H1 (cell line): ENCODE results near the gene RREB1. TPM values are rescaled to one million over a fixed set of nuclear protein-coding genes. Genes with fewer than 3 reads are reported as not detected.

Experiments
- CTCF ChIA-PET: fragments of 300-600 bp; sonication (Branson Sonifier 250); formaldehyde crosslinking; loops from one replicate; lab custom pipeline; 2021; ENCODE audit not compliant: partially characterized antibody; lab: Charles Lee
- POLR2A ChIA-PET: fragments of 300-600 bp; sonication (Branson Sonifier 250); formaldehyde crosslinking; loops from one replicate; lab custom pipeline; 2021; ENCODE audit warnings: inconsistent platforms; ENCODE audit not compliant: partially characterized antibody; lab: Charles Lee
- DNase-seq, 2 experiments: peaks; one replicate each; pipeline versions ENCODE4 v3.0.0 to v3.0.0-alpha.2; 2010 to 2022; ENCODE audit warnings: low spot score in 2 of 2, low read depth in 1 of 2, mixed read lengths in 1 of 2
- FAIRE-seq: peaks from 2 replicates; lab custom pipeline; 2011; peaks lifted over from hg19 to GRCh38; lab: Jason Lieb, UNC
- H2AFZ ChIP-seq: 2 replicates; pipeline ENCODE4 v1.8.1; 2012; ENCODE audit warnings: low read length, inconsistent platforms
- H2AK5ac ChIP-seq: 2 replicates; pipeline ENCODE4 v1.6.1; 2013; ENCODE audit warnings: low read depth, low read length
- H2BK120ac ChIP-seq: replicated peaks from 2 replicates; pipeline ENCODE3; 2013; ENCODE audit warnings: low read depth, low read length, inconsistent platforms
- H2BK12ac ChIP-seq: 2 replicates; pipeline ENCODE4 v1.6.1; 2013; ENCODE audit warnings: low read depth, low read length
- H2BK15ac ChIP-seq: 2 replicates; pipeline ENCODE4 v1.6.1; 2013; ENCODE audit warnings: low read length
- H2BK20ac ChIP-seq: 2 replicates; pipeline ENCODE4 v1.6.1; 2013; ENCODE audit warnings: low read length
- H2BK5ac ChIP-seq: 2 replicates; pipeline ENCODE4 v1.6.1; 2013; ENCODE audit warnings: low read depth, low read length
- H3K14ac ChIP-seq: 2 replicates; pipeline ENCODE4 v1.6.1; 2013; ENCODE audit warnings: inconsistent platforms; ENCODE audit not compliant: insufficient read length
- H3K18ac ChIP-seq: 2 replicates; pipeline ENCODE4 v1.6.1; 2013; ENCODE audit warnings: low read length; ENCODE audit errors: extremely low read depth
- H3K23ac ChIP-seq: 2 replicates; pipeline ENCODE4 v1.6.1; 2013; ENCODE audit warnings: inconsistent platforms; ENCODE audit not compliant: insufficient read length
- H3K23me2 ChIP-seq: 2 replicates; pipeline ENCODE4 v1.6.1; 2013; ENCODE audit warnings: low read depth, low read length
- H3K27ac ChIP-seq: 2 replicates; pipeline ENCODE4 v1.6.1; 2011; ENCODE audit warnings: low read depth, low read length, inconsistent platforms
- H3K27me3 ChIP-seq, 4 experiments: replicated peaks in 1 of 4; 1 replicate in 1 of 4; 2 replicates in 3 of 4; pipeline versions ENCODE4 v1.6.1 to v1.8.1; 2011 to 2013; ENCODE audit warnings: low read length in 3 of 4, mild to moderate bottlenecking in 3 of 4, inconsistent platforms in 2 of 4, mixed read lengths in 2 of 4, moderate library complexity in 1 of 4; ENCODE audit not compliant: control insufficient read depth in 3 of 4, insufficient read depth in 3 of 4; ENCODE audit errors: extremely low read depth in 1 of 4
- H3K36me3 ChIP-seq, 4 experiments: 2 replicates each; pipeline versions ENCODE4 v1.6.1 to v1.8.1; 2011 to 2013; ENCODE audit warnings: mild to moderate bottlenecking in 4 of 4, low read length in 3 of 4, moderate library complexity in 2 of 4, control low read depth in 1 of 4, inconsistent platforms in 1 of 4; ENCODE audit not compliant: insufficient read depth in 4 of 4, control insufficient read depth in 2 of 4
- H3K4ac ChIP-seq: replicated peaks from 2 replicates; pipeline ENCODE3; 2013; ENCODE audit warnings: low read length, low read depth, mixed read lengths, inconsistent platforms; ENCODE audit not compliant: insufficient read length
- H3K4me1 ChIP-seq, 4 experiments: replicated peaks in 1 of 4; 1 replicate in 1 of 4; 2 replicates in 3 of 4; pipeline versions ENCODE4 v1.6.1 to v1.8.1; 2011 to 2013; ENCODE audit warnings: low read length in 3 of 4, inconsistent platforms in 2 of 4, mixed read lengths in 1 of 4; ENCODE audit not compliant: insufficient read depth in 4 of 4, control insufficient read depth in 3 of 4
- H3K4me2 ChIP-seq, 2 experiments: 2 replicates each; pipeline versions ENCODE4 v1.6.1 to v1.8.1; 2011 to 2013; ENCODE audit warnings: low read depth in 2 of 2, low read length in 2 of 2, control low read depth in 1 of 2, inconsistent platforms in 1 of 2, mild to moderate bottlenecking in 1 of 2; ENCODE audit not compliant: insufficient read depth in 1 of 2
- H3K4me3 ChIP-seq, 4 experiments: fragments of 200-600, 300-600 bp in 1 of 4; sonication (generic), shearing (Covaris generic), sonication (Bioruptor Twin) in 1 of 4; 2 replicates each; pipeline versions ENCODE4 v1.5.1 to v1.8.1; 2011 to 2016; ENCODE audit warnings: low read length in 4 of 4, low read depth in 3 of 4, control low read depth in 2 of 4, inconsistent platforms in 2 of 4, mild to moderate bottlenecking in 2 of 4, mixed read lengths in 1 of 4, moderate library complexity in 1 of 4; ENCODE audit not compliant: insufficient read depth in 2 of 4; ENCODE audit errors: extremely low read depth in 1 of 4
- H3K56ac ChIP-seq: replicated peaks from 2 replicates; pipeline ENCODE3; 2013; ENCODE audit warnings: low read depth, mild to moderate bottlenecking, mixed read lengths, low read length, inconsistent platforms; ENCODE audit not compliant: insufficient read length
- H3K79me1 ChIP-seq: 2 replicates; pipeline ENCODE4 v1.6.1; 2013; ENCODE audit warnings: low read depth, low read length, control low read depth
- H3K79me2 ChIP-seq, 2 experiments: 2 replicates each; pipeline versions ENCODE4 v1.6.1 to v1.8.1; 2012 to 2013; ENCODE audit warnings: low read length in 2 of 2, mild to moderate bottlenecking in 2 of 2, inconsistent platforms in 1 of 2; ENCODE audit not compliant: insufficient read depth in 2 of 2, control insufficient read depth in 1 of 2
- H3K9ac ChIP-seq, 4 experiments: replicated peaks in 1 of 4; 1 replicate in 1 of 4; 2 replicates in 3 of 4; pipeline versions ENCODE4 v1.6.1 to v1.8.1; 2011 to 2013; ENCODE audit warnings: low read depth in 3 of 4, low read length in 3 of 4, control low read depth in 2 of 4, mild to moderate bottlenecking in 2 of 4, moderate library complexity in 2 of 4, inconsistent platforms in 1 of 4; ENCODE audit errors: extremely low read depth in 1 of 4
- H3K9me3 ChIP-seq, 2 experiments: 2 replicates each; pipeline versions ENCODE4 v1.6.1 to v1.8.1; 2012 to 2013; ENCODE audit warnings: mild to moderate bottlenecking in 2 of 2, moderate library complexity in 2 of 2, control low read depth in 1 of 2, inconsistent platforms in 1 of 2, low read depth in 1 of 2, low read length in 1 of 2, mixed read lengths in 1 of 2; ENCODE audit not compliant: insufficient read depth in 2 of 2
- H4K20me1 ChIP-seq, 2 experiments: replicated peaks in 1 of 2; 2 replicates each; pipeline versions ENCODE3 to v1.8.1; 2011 to 2013; ENCODE audit warnings: inconsistent platforms in 2 of 2, low read length in 2 of 2, mild to moderate bottlenecking in 1 of 2; ENCODE audit not compliant: insufficient read depth in 2 of 2, control insufficient read depth in 1 of 2
- H4K5ac ChIP-seq: 2 replicates; pipeline ENCODE4 v1.6.1; 2013; ENCODE audit warnings: low read length, low read depth, mixed read lengths, inconsistent platforms; ENCODE audit not compliant: insufficient read length
- H4K8ac ChIP-seq: 2 replicates; pipeline ENCODE4 v1.8.0; 2013; ENCODE audit warnings: mild to moderate bottlenecking, moderate library complexity, low read length, inconsistent platforms; ENCODE audit not compliant: insufficient read depth; ENCODE audit errors: extremely low read depth
- H4K91ac ChIP-seq: replicated peaks from 2 replicates; pipeline ENCODE3; 2013; ENCODE audit warnings: low read length, mixed read lengths, inconsistent platforms; ENCODE audit not compliant: insufficient read length
- ATF2 ChIP-seq: IDR thresholded peaks from 2 replicates; pipeline ENCODE4 v1.6.1; 2012; ENCODE audit warnings: low read length, inconsistent platforms
- CREB1 ChIP-seq: IDR thresholded peaks from 2 replicates; pipeline ENCODE4 v1.6.1; 2012; ENCODE audit warnings: inconsistent platforms
- EZH2 ChIP-seq: fragments of 200-600 bp; sonication (generic); IDR thresholded peaks from 2 replicates; pipeline ENCODE4 v1.7.1; 2012; ENCODE audit warnings: low read depth, mild to moderate bottlenecking, moderate library complexity, low read length, inconsistent platforms; ENCODE audit not compliant: severe bottlenecking
- KDM5A ChIP-seq: fragments of 200-600 bp; IDR thresholded peaks from 2 replicates; pipeline ENCODE4 v1.7.1; 2012; ENCODE audit warnings: mild to moderate bottlenecking, low read length, inconsistent platforms, mixed read lengths
- POLR2AphosphoS5 ChIP-seq: IDR thresholded peaks from 2 replicates; pipeline ENCODE4 v1.6.1; 2011; ENCODE audit warnings: low read depth, low read length
- SP1 ChIP-seq: IDR thresholded peaks from 2 replicates; pipeline ENCODE4 v1.6.1; 2011; ENCODE audit warnings: low read depth, low read length
- TCF12 ChIP-seq: IDR thresholded peaks from 2 replicates; pipeline ENCODE4 v1.6.1; 2011; ENCODE audit warnings: low read depth, mild to moderate bottlenecking, low read length
- WGBS, 2 experiments: shearing (Covaris generic) in 1 of 2; methylation state at CpG; one replicate each; pipeline versions ENCODE4 v1.1.6 to v1.1.7; 2013 to 2015; ENCODE audit warnings: low lambda C conversion rate in 2 of 2, mixed read lengths in 2 of 2, inconsistent platforms in 1 of 2, low coverage in 1 of 2, missing lambda C conversion rate in 1 of 2; ENCODE audit not compliant: insufficient replicate concordance in 2 of 2, insufficient coverage in 1 of 2, insufficient read length in 1 of 2; ENCODE audit errors: extremely low coverage in 1 of 2, missing lambda C conversion rate in 1 of 2; 5-methylcytosine and 5-hydroxymethylcytosine counted together
- polyA plus RNA-seq, 7 experiments: library from polyadenylated mRNA; depleted of rRNA in 3 of 7; stranded (reverse) in 5 of 7; unstranded in 2 of 7; fragments of >200 nt in 5 of 7; fragments of 200-250 nt in 2 of 7; gene quantifications; 1 replicate in 5 of 7; 2 replicates in 1 of 7; 4 replicates in 1 of 7; pipeline versions ENCODE4 v1.2.1 to v1.2.3, GENCODE V29; 2011 to 2013; ENCODE audit warnings: missing spikeins in 2 of 7, mixed read lengths in 2 of 7
- total RNA-seq: library from RNA; stranded (reverse); fragmentation: NEBNext Ultra II Directional; extraction: Animal tissue kit (Norgen Biotek cat#: 25700); gene quantifications from 2 replicates; pipeline ENCODE4 v1.2.1, GENCODE V29; 2021

The RREB1 gene
- total and polyA plus RNA-seq, 2 of the 8 experiments (the other 6 are each of a cell fraction or from before 2014, with no cell fraction given): 3.9 to 34.7 TPM

GRCh38 chr6:7197747-7198146 is 90.0 kb downstream of the RREB1 start:
- no peak overlapping the region for H2BK12ac ChIP-seq
- no peaks in the 10 kb centered on the region for H3K79me2 ChIP-seq
- H4K91ac ChIP-seq: no peak overlapping the region
- no peak overlapping the region for H2BK5ac ChIP-seq
- DNase-seq (no peak), FAIRE-seq (no peak)
- H2BK20ac ChIP-seq: no peak overlapping the region
- ChIA-PET CTCF (interaction anchor here (0.6 to 1.5 kb wide), 2 partner anchors 45 to 78 kb away, joined by 4 read pairs; no protein-coding TSS in a partner anchor), POLR2A (interaction anchor here (0.7 to 1.0 kb wide), 2 partner anchors 22 to 38 kb away, joined by 3 read pairs; no protein-coding TSS in a partner anchor)
- H3K27ac ChIP-seq: no peak overlapping the region
- no peak overlapping the region for H4K8ac ChIP-seq
- H3K14ac ChIP-seq: no peak overlapping the region
- H3K79me1 ChIP-seq: no peaks in the 10 kb centered on the region
- H2BK120ac ChIP-seq: no peak overlapping the region
- no peak overlapping the region for H4K5ac ChIP-seq
- H3K23ac ChIP-seq: no peak overlapping the region
- H3K9ac ChIP-seq: no peak overlapping the region
- H2AFZ ChIP-seq: no peak overlapping the region
- H3K9me3 ChIP-seq: no peaks in the 10 kb centered on the region
- H4K20me1 ChIP-seq: no peaks in the 10 kb centered on the region
- H3K18ac ChIP-seq: no peak overlapping the region
- no peaks in the 10 kb centered on the region for H3K23me2 ChIP-seq
- no peak overlapping the region for H2AK5ac ChIP-seq
- no peak overlapping the region for H3K56ac ChIP-seq
- no peaks in the 10 kb centered on the region for H3K36me3 ChIP-seq
- no peak overlapping the region for H3K4ac ChIP-seq
- H3K4me2 ChIP-seq: no peak overlapping the region
- no peaks in the 10 kb centered on the region for H3K27me3 ChIP-seq
- H2BK15ac ChIP-seq: no peak overlapping the region
- 97% methylated on average over 6 of the region's 6 CpGs; no CpG with 5 or more reads in 1 of the 2 experiments for WGBS, 2 experiments
- no peak overlapping the region for H3K4me3 ChIP-seq
- H3K4me1 ChIP-seq: peaks cover 0 to 8% (median 6%) of the 10 kb centered on the region in 4 experiments; a peak in 6 of 7 replicates
- TF ChIP-seq EZH2 (no peak), SP1 (no peak), POLR2AphosphoS5 (no peak), TCF12 (no peak), CREB1 (no peak), ATF2 (no peak), KDM5A (no peak)
